HG03469 (cell line): ENCODE measurements around the gene COL15A1.

Experiments
- ATAC-seq: cut with Tn5 transposase; IDR thresholded peaks from one replicate; pipeline ENCODE4 v1.9.1; 2021; ENCODE audit warnings: mild to moderate bottlenecking, moderate library complexity, moderate number of reproducible peaks; ENCODE audit not compliant: unreplicated experiment

The COL15A1 gene

GRCh38 chr9:99030610-99031109 is 87.0 kb downstream of the COL15A1 start:
- no peak for ATAC-seq

- ATAC-seq: no peak
Observed at GRCh38 chr9:99031319-99031718, 87.6 kb downstream of the COL15A1 start.

GRCh38 chr9:99031994-99032393 is 88.3 kb downstream of the COL15A1 start:
- ATAC-seq: no peak

GRCh38 chr9:99034149-99034548 is 90.4 kb downstream of the COL15A1 start:
- no peak for ATAC-seq

DNA sequence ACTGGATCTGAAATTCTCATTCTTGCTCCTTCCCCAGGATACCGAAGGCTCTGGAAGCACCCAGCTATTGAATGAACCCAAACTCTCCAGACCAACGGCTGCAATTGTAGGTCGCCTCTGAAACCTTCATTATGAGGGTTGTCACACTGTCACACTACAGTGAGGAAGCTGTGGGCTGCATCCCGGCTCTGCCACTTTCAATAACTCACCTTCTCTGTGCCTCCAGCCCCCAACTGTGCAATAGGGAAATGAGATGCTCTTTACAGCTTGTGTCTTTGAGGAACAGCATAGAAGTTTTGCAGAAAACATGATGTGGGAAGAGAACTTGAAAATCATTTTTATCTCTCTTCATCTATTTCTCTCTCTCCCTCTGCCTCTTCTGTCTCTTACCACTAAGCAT is 91.6 kb downstream of the COL15A1 start:
- ATAC-seq: no peak

- no peak for ATAC-seq
Observed at GRCh38 chr9:99037769-99038483, 94.2 kb downstream of the COL15A1 start.

- ATAC-seq: no peak
Observed at GRCh38 chr9:99038484-99038820, 94.7 kb downstream of the COL15A1 start.

DNA sequence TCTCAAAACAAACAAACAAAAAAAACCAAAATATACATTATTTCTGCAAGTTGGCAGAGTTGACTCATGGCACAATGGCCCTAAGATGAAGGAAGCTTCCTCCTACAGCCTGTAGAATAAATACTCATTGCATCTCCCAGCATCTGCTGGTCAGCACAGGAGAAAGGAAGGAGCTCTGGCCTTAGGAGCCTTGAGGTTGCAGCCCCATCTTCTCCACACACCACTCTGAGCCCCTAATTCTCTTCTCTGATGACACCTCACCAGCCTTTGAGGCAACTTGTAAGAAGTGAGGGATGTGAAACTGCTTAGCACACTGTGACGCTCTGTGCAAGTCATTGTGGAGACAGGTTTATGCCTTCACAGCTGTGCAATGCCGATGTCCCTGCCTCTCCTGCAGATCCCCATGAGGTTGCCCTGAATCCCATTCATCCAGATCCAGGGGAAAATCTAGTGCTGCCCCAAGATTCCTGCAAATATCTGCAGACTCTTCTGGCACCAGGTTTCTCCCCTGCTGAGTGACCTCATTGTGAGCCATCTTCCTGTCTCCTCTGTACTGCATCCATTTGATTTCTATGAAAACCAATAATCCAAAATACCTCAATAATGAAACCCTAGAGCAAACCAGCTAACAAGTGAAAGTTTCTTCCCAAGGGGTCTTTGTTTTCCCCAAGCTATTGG is 95.9 kb downstream of the COL15A1 start:
- no peak for ATAC-seq

DNA sequence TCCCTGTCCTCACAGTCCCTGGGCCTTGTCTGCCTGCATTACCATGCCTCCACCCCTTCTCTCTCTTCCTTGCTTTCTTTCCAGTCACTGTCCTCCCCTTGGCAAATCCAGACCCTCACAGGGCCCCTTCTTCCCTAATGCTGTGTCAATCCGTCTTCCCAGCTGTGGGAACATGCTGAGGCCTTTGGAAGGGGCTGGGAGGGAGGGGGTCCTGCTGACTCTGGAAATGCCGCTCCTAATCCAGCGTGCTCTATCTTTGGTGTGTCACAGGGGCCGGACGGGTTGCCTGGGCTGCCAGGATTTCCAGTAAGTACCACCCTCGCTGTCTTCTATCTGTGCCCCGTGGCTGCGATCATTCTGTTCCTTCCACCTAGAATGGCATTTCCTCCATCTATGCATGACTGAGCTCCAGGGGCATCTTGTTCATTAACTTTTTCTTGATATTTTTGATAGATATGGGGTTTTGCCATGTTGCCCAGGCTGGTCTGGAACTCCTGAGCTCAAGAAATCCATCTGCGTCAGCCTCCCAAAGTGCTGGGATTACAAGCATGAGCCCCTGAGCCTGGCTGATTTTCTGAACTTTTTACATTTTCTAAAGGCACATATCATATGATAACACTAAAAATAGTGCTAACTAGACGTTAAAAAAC is 96.7 kb downstream of the COL15A1 start:
- no peak for ATAC-seq

DNA sequence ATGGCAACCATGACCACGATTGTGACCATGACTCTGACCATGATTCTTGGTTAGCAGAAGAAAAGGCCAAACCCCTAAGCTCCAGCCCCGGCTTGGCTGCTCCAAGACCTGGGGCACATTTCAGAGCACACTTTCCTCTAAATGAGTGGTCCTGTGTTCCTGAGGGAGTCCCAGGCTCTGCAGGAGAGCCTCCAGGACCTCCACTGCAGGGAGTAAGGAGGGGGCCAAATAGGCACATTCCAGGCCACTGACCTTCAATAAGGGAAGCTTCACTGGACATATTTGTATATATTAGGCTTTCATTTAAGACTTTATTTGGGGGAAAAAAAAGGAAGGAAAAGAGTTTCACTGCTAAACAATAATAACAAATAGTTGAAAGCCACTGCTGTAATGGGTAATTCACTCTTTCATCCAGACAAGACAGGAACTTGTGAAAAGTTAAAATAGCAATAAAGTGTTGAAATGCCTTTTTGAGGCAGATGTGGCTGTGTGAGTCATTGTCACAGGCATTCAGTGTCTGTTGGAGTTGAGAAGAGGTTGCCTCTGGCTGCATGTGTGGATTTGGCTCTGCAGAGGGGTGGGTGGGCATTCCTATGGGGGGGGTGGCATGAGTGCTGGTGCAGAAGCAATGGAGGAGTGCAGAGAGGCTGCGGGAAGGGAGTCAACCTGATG is 97.3 kb downstream of the COL15A1 start:
- ATAC-seq: no peak

- ATAC-seq: no peak
Observed at GRCh38 chr9:99041618-99042017, 97.9 kb downstream of the COL15A1 start.

DNA sequence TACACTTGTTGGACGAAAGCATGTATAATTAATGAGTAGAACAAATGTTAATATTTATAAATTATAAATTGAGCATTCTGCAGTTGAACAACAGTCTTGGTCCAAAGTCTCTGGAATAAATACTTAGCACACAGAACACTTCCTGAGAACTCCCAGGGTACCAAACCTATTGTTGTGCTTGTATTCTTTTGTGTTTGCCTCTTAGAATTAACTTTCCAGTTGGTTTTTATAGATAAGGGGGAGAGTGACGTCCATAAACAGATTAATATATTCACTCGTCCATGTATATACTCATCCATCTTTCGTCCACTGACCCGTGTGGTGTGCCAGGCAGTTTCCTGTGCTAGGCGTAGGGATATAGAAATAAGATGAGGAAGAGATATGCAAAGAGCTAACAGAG is 98.9 kb downstream of the COL15A1 start:
- no peak for ATAC-seq

DNA sequence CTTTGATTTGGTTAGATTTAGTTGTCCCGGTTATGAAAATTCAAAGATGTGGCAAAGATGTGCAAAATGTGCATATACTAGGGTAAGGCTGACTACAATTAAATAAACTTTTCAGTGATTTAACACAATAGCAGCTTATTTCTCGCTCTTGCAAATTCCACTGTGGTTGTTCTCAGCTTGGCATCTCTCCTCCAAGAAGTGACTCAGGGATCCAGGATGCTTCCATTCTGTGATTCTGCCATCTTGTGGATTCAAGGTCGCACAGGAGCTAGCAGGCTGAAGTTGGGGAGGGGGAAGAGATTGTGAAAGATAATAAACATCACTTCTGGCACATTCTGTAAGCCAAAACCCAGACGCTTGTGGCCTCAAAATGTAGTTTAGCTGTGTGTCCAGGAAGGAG is 101.1 kb downstream of the COL15A1 start:
- no peak for ATAC-seq

GRCh38 chr9:99046068-99046467 is 102.4 kb downstream of the COL15A1 start:
- no peak for ATAC-seq

- no peak for ATAC-seq
Observed at GRCh38 chr9:99046542-99047071, 102.9 kb downstream of the COL15A1 start.

DNA sequence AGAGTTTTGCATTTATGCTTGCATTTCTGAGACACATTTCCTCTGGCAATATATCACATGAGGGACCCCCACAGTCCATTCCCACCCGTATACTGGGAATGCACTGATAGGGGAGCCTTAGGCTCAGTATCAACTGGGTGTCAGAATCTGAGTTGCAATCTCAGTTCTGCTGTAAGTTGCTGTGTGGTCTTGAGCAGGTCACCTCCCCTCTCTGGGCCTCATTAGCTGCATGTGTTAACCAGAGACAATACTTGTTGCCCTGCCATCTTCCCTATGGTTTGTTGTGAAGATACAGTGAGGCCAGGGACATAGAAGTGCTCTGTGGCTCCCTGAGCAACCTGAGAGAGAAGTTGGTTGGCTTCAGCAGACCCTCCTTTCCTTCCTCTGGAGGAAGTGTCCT is 105.5 kb downstream of the COL15A1 start:
- no peak for ATAC-seq

- ATAC-seq: no peak
Observed at GRCh38 chr9:99049641-99050040, 105.9 kb downstream of the COL15A1 start.

- ATAC-seq: no peak
Observed at GRCh38 chr9:99050292-99050911, 106.7 kb downstream of the COL15A1 start.

DNA sequence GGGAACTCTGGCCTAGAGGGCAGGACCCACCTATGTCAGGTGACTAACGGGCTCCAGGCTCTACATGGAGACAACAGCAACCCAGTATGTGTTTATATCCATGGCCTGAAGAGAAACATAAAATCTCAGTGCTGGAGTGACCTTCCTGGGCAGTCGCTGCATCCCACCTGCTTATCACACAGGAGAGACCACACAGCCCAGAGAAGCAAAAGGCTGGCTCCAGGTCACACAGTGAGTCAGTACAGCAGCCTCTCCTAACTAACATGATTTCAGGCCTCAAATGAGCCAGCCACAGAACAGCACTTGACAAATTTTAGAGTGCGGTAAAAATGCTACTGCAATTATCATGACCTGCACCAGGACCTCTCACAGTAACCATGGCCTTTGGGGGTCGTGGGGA is 107.2 kb downstream of the COL15A1 start:
- no peak for ATAC-seq

DNA sequence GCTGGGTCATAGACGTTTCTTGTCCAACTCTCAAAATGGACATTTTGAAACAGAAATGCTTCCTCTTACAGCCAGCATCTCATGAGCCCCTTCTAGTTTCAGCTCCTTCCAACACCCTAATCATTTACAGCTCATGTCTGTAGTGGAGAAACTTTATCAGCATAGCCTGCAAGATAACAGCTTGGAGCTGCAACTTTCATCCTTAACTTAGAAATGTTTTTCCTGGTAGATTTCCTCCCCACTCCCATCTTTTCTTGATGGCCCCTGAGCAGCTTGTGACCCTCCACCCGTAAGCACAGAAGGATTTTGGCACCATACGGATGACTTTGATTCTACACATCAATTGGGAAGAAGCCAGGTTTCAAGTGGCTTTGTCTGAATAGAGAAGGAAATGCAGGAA is 107.7 kb downstream of the COL15A1 start:
- no peak for ATAC-seq

DNA sequence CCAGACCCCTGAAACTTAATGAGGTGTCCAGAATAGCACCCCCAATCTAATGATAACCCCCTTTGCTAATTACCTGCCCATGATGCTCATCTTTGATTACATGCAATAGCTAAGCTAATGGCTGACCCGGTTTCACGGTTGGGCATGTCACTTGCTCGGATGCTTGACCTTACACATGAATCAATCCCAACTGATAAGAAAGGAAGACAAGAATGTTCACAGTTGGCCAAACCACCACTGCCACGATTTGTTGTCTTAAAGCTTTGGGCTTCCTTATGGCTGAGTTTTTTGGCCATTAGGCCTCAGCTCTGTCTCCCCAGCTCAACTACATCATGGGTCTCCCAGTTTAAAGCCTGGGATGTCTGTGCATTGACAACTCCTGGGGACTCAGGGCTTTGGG is 108.1 kb downstream of the COL15A1 start:
- ATAC-seq: no peak
